Adipose tissue (tissue), 3 donors: ENCODE data around the gene MYO5A. TPM values are rescaled to one million over a fixed set of nuclear protein-coding genes. Genes with fewer than 3 reads are reported as not detected.
"Not testable (repeated sequence)": the region's sequence is repeated elsewhere in the genome, so short reads cannot be mapped to it uniquely, and the experiment has no call there.

Experiments used
- H3K27ac ChIP-seq: one replicate; pipeline ENCODE4 v1.5.1; 2013; ENCODE audit warnings: low read depth, low read length
- WGBS, 3 donors: extraction: QIAGEN DNeasy Blood & Tissue Kit; methylation state at CpG; one replicate each; pipeline ENCODE4 v1.1.7; 2013; 5-methylcytosine and 5-hydroxymethylcytosine counted together
- polyA plus RNA-seq, 3 donors: library from polyadenylated mRNA; stranded (reverse); fragments of 200-250 nt; gene quantifications; one replicate each; pipeline ENCODE4 v1.2.3, GENCODE V29; 2013
- donor health status: healthy with polysubstance abuse.
- donor health status: Bipolar disorder and iron deficiency.
- donor health status: healthy.

The MYO5A gene
- polyA plus RNA-seq, 3 donors: 3.0 to 10.1 (median 9.1) TPM

DNA sequence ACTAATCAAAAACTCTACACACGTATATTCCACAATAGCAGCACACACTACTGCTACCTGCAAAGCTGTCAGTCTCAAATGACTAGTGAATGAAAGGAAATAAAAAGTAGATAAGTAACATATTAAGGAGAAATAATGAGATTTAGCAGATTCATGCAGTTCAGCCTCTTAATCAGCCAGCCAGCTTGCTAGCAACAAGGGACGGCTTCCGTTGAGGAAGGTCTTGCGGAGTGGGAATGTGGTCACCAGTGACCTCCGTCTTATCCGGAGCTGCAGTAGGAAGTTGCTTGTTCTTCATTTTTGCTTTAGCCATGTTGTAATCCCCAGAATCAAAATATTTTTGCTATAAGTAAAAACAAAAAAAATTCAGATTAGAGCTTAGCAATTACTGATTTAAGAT lies 23.1 kb upstream of the MYO5A start:
- H3K27ac ChIP-seq: no peak overlapping the region
- WGBS, 3 donors: 62 to 89% (median 66%) methylated on average over 6 of the region's 6 CpGs

DNA sequence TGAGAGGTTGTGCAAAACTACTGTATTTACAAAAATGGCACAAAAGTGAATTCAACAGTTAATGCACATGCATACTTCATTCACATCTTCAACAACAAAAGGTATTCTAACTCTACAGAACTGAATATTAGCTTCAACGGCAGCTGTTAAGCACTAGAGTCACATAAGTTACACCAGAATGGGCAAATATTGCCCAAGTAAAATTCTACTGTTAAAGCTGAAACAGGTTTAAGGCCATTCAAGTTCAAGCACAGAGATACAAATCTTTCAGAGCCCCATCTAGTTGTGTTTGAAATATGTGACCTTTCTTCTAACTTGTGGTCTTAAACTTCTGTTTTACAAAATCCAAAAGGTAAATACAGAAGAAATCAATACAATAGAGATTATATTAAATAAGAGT lies 22.5 kb upstream of the MYO5A start:
- not testable (repeated sequence) for H3K27ac ChIP-seq
- 50 to 82% (median 63%) methylated on average over 1 of the region's 1 CpG for WGBS, 3 donors

DNA sequence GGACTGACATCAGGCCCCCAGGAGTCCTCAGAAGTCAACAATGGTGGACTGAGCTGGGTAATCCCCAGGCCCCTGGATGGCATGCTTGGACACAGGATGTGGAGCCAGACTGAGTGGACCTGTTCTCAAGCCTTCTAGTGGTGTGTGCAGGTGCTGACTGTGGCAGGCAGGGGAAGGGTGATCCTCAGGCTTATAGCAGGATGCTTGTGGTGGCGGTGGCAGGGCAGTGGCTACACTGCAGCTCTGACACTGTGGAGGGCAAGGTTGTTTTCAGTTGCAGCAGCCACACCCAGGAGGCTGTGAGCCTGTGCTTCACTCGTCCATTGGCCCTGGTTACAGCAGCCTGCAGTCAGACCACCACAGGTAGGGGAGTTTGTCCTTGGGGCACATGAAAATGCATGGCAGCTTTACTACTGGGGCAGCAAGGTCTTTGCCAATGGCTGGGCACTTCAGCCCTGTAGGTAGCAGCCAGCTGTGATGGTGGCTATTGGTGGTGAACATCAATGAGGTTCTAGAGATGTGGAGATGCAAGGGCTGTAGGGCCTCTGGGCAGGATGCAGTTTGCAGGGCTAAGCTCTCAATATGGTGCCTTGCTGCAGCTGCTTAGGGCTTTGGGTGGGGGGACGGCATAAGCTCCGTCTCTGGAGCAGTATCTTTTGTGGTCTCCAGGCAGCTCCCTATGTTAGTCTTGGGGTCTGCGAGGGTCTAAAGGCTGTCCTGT lies 17.5 kb upstream of the MYO5A start:
- H3K27ac ChIP-seq: no peak overlapping the region
- WGBS, 3 donors: 93 to 100% (median 94%) methylated on average over 5 of the region's 5 CpGs

DNA sequence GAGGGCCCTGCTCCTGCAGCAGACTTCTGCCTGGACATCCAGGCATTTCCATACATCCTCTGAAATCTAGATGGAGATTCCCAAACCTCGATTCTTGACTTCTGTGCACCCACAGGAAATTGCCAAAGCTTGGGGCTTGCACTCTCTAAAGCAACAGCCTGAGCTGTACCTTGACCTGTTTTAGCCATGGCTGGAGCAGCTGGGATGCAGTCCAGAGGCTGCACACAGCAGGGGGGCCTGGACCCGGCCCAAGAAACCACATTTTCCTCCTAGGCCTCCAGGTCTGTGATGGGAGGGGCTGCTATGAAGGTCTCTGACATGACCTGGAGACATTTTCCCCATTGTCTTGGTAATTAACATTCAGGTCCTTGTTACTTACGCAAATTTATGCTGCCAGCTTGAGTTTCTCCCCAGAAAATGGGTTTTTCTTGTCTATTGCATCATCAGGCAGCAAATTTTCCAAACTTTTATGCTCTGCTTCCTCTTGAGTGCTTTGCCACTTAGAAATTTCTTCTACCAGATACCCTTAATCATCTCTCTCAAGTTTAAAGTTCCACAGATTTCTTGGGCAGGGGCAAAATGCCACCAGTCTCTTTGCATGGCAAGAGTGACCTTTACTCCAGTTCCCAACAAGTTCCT lies 11.8 kb upstream of the MYO5A start:
- H3K27ac ChIP-seq: no peak overlapping the region
- 65 to 82% (median 79%) methylated on average over 3 of the region's 3 CpGs for WGBS, 3 donors

DNA sequence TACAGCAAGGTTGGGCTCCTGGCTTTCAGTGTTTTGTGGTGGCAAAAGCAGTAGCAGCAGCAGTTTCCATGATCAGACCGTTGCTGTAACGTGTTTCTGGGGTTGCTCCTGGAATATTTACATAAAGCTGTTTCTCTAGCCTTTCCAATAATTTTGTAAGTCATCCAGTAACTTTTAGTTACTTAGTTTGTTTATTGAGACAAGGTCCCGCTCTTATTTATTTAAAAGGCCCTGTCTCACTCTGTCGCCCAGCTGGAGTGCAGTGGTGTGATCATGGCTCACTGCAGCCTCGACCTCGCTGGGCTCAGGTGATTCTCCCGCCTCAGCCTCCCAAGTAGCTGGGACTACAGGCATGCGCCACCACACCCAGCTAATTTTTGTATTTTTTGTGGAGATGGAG lies 8.8 kb upstream of the MYO5A start:
- H3K27ac ChIP-seq: no peak overlapping the region
- 93 to 98% (median 93%) methylated on average over 8 of the region's 8 CpGs for WGBS, 3 donors

DNA sequence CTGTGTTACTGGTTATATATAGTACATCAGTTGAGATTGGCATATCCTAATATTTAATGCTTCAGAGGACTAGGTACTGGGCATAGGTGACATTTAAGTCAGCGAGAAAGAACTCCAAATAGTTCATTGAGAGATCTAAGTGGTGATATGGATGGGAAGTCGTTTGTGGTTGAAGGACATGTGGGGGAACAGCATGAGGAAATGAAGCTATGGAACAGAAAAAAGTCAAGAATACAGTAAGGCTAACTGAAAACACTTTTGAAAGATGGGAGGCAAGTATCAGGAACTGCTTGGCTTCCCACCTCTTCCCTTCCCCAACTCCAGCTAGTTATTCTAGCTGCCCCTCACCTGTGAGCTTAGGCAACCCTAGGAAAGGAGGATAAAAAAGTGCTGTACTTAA lies 3.7 kb upstream of the MYO5A start:
- 42 to 67% (median 52%) methylated on average over 2 of the region's 2 CpGs for WGBS, 3 donors
- no peak overlapping the region for H3K27ac ChIP-seq

DNA sequence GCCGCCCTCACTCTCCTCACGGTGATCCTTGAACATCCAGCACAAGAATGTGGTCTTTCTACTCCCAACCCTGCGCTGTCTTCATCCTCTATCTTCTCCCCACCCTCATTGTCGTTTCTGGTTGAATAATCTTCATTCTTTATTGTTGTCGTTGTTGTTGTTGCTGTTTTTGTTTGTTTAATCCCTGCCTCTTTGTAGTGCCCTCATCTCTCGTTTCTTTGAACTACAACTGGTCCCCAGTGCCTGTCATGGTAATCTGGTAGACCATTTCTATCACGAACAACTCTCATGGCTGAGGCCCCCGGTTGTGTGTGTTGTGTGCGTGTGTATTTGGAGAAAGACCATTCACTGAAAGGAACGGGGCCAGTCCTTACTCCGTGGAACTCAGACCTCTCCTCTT lies 1.3 kb upstream of the MYO5A start:
- no peak overlapping the region for H3K27ac ChIP-seq
- WGBS, 3 donors: 28 to 34% (median 33%) methylated on average over 11 of the region's 11 CpGs

DNA sequence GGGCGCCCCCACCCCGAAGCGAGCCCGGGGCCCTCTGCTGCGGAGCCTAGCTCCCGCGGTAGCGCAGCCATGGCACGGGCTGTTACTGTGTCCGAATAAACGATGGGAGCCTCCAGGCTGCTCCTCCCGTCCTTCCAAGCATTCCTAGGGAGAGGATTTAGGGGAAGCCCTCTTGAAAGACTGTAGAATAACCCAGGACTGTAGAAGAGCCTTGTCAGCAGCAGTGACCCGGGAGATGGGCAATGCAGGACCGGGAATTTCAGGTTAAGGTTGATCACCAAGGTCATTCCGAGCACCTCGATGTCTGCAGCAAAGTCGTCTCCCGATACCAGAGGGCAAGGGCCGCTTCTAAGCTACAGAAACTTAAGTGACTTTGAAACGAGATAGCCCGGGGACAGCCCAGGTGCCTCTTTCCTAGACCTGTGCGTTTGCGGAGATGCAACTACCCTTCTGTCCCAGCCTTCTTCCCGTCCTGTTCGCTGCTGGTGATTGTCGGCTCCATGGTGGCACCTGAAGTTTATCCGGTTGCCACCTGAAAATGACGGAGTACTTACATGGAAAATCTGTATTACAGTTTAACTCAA lies 753 bp upstream of the MYO5A start:
- H3K27ac ChIP-seq: no peak overlapping the region
- WGBS, 3 donors: 1 to 2% (median 2%) methylated on average over 27 to 28 of the region's 28 CpGs

DNA sequence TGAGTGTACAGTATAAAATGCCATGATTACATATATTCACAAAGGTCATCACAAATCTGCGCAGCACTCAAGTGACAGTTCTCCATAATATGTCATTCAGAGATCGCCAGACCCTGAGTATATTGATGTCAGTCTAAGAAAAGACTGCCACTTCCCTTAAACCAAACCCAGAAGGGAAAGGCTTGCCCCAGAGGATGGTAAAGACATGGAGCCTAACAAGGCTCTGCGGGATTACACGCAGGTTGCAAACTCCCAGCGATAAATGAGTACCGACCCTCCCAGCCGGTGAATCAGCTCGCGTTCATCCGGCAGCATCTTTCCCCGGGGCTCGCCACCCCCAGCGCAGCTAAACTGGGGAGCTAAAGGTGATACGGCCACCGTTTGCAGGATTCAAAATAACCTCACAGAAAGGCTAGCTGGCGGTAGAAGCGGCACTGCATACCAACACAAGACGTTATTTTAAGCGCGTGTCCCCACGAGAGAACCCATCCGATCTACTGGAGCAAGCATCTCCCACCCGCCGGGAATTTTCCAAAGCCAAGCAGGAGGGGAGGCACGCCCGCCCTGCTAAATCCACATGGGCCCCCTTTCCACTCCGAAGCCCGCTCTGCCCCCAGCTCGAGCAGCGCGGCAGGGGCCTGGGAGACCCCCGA lies 643 bp downstream of the MYO5A start:
- no peak overlapping the region for H3K27ac ChIP-seq
- WGBS, 3 donors: 4 to 6% (median 5%) methylated on average over 30 to 32 of the region's 32 CpGs

DNA sequence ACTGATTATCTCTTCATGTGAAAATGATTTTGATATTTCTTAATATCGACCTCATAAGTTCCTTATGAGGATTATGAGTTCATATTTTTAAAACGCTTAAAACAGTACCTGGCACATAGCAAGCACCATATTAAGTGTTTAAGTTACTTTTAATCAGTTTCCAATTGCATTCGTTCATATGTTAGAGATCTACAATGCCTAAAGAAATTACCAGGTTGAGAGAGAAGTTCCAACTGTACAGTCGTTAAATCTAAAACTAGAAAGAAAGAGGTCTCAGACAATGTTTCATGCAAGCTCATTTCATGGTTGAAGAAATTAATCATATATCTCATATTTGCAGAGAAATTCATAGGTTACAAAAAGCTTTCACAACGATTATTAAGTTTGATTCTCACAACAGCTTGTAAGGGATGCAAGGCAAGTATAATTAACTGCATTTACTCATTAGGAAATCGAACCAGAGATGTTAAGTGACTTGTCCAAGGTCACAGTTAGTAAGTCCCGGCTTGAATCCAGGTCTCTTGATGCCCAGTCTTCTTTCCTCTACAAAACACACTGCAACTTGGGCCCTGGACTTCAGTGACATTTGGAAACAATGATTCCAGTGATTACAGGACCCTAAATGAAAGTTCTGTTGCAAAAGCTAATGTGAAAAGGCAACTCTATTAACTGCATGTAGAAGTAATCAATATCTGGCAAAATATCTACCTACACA lies 1.3 kb downstream of the MYO5A start:
- H3K27ac ChIP-seq: no peak overlapping the region
- 65 to 87% (median 87%) methylated on average over 7 of the region's 7 CpGs for WGBS, 3 donors

DNA sequence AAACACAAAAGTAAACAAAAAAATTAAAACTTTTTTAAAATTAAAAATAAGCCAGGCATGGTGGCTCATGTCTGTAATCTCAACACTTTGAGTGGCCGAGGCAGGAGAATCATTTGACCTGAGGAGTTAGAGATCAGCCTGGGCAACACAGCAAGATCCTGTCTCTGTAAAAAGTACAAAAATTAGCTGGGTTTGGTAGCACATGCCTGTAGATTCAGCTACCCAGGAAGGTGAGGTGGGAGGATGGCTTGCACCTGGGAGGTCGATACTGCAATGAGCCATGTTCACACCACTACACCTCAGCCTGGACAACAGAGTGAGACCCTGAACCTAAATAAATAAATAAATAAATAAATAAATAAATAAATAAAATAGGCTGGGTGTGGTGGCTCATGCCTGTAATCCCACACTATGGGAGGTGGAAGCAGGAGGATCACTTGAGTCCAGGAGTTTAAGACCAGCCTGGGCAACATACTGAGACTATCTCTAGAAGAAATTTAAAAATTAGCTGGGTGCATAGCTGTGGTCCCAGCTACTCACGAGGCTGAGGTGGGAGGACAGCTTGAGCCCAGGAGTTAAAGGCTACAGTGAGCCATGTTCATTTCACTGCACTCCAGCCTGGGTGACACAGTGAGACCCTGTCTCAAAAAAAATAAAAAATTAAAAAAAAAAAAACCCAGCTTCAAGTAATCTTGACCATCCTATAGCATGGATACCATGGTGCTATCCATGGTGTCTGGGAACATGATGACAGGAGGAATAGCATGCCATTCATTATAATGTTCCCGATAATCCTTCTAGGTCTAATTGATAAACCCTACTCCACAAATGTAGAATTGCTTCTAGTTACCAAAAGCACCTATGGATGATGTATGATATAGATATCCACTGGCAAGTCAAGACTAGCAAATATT lies 4.2 kb downstream of the MYO5A start:
- no peak overlapping the region for H3K27ac ChIP-seq
- 93 to 97% (median 96%) methylated on average over 4 of the region's 4 CpGs for WGBS, 3 donors

DNA sequence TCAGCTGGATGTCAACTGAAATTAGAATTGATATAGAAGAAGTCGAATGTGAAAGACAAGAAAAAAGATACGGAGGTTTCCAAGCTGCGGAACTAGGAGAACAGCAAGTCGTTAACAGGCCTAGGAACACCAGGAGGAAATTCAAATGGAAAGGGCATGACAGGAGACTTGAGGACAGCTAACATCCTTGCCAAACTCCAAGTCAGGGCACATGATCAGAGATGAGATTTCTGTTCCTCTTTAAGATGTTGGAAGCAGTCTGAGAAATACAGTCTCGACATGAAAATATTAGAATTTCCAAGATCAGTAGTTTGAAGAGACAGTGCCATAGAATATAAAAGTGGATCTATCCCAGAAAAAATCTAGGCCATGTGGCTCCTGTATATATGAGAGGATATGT lies 5.0 kb downstream of the MYO5A start:
- 59 to 71% (median 63%) methylated on average over 5 of the region's 5 CpGs for WGBS, 3 donors
- no peak overlapping the region for H3K27ac ChIP-seq

DNA sequence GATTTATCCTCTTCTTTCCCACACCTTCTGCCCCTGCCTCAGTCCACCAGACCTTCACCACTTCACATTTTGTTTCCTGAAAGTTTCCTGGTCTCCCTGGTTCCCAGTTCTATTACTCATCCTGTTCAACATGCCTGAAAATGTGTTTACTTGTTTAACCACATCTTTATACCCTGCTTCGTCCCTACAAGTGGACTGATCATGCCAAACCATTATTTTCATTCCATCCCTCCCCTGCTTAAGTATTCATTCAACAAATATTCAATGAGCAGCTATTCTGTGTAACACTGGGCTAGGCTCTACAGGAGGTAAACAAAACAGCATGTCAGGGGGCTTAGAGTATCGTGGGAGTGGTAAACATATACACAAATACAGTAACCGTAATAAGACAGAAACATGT lies 5.5 kb downstream of the MYO5A start:
- 80 to 87% (median 81%) methylated on average over 3 of the region's 3 CpGs for WGBS, 3 donors
- H3K27ac ChIP-seq: no peak overlapping the region

DNA sequence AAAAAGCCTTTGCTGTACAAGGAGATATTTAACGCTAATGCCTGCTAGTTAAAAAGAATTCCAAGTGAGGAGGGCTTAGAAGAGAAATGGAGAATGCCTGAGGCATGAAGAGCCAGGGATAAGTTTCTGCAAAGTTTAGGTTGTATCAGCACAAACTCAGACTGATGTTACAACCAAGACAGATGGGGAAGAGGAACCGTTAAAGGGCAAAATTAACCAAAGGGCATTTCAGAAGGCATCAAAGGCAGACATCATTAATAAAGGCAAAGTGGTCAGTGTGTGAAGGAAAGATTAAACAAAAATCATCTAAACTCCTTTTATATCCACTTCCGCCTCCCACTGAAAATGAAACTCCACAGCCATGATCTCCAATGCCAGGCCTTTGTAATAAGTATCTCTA lies 7.0 kb downstream of the MYO5A start:
- WGBS, 3 donors: 78 to 87% (median 86%) methylated on average over 3 of the region's 3 CpGs
- no peak overlapping the region for H3K27ac ChIP-seq

DNA sequence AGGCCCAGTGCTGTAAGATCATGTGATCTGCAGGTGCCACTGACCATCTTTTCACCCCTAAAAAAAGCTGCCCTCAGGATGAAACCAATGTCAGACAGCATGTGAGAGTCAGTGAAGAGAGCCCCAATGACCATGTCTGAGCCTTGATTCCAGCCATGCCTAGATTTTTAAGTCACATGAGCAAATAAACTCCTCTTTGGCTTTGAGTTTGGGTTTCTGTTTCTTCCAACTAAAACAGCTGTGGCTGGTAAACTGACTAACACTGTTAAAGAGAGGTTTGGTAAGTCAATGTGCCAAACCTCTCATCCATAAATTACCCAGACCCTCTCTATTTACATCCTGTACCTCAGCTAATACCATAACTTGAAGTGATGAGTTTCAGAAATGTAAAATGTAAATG lies 8.3 kb downstream of the MYO5A start:
- no peak overlapping the region for H3K27ac ChIP-seq

DNA sequence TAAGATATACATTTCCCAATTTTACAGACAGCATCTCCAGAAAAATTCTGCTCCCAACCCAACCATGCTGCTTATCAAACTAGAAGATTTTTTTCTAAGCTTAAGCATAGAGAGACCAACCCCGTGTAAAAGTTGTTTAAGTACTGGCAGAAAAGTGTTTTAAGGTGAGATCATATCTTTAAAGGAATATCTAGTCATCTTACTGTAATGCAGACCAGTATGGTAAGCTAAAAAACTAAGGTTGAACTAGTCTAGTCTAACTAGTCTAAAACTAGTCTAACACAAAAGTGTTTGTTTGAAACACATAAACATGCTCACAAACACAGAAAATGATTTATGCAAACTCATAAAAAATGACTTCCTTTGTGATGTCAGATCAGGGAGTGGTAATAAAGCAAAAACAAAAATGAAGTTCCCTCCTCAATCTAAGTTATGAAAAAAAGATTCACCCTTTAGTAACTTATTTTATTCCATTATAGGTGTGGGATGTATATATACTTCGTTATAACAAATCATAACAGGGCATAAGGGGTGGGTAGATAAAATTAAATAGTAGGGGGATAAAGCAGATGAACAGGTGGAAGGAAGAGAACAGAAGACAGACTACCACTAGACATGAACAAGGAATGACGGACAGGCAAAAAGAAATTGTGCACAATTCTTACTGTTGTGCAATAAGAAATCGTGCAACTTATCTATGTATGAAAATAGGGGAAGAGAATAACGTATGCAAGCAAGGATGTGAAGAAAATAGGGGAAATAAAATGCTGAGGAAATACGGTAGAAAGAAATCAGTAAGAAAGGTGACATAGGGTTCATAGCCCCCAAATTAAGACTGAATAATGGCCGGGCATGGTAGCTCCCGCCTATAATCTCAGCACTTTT lies 10.0 kb downstream of the MYO5A start:
- H3K27ac ChIP-seq: no peak overlapping the region
- 50 to 78% (median 63%) methylated on average over 8 of the region's 8 CpGs for WGBS, 3 donors

DNA sequence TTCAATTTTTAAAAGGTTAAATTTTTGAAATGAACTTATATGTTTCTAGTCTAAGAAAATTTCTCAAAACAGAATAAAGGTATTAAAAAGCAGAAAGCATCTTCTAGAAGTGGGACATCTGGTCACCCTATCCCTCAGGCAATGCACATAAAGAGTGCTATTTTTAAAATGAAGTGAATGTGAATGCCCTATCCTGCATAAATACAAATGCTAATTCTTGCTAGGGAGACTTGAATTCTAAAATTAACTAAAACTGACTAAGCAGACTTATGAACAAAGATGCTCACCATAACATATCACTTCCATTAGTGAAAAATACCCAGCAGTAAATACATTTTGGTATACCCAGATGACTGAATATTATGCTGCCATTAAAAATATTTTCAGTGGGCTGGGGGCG lies 11.7 kb downstream of the MYO5A start:
- 87 to 98% (median 94%) methylated on average over 1 of the region's 1 CpG for WGBS, 3 donors
- H3K27ac ChIP-seq: no peak overlapping the region
